SJCRH30 (cell line): Measurements from ENCODE around the gene RNF38. TPM values are rescaled to one million over a fixed set of nuclear protein-coding genes. Genes with fewer than 3 reads are reported as not detected.
"Not testable (repeated sequence)": the region's sequence is repeated elsewhere in the genome, so short reads cannot be mapped to it uniquely, and the experiment has no call there.

Experiments used
- DNase-seq, 2 experiments: peaks; one replicate each; pipeline ENCODE4 v3.0.0-alpha.2; 2015 to 2020
- H3K27ac ChIP-seq: fragments of 250-450 bp; sonication (Bioruptor Pico); 2 replicates; pipeline ENCODE4 v1.5.1; 2020; ENCODE audit warnings: mild to moderate bottlenecking, moderate library complexity
- H3K27me3 ChIP-seq: fragments of 250-450 bp; sonication (Bioruptor Pico); 2 replicates; pipeline ENCODE4 v1.5.1; 2020; ENCODE audit warnings: mild to moderate bottlenecking, moderate library complexity
- H3K36me3 ChIP-seq: fragments of 250-450 bp; sonication (Bioruptor Pico); 2 replicates; pipeline ENCODE4 v1.5.1; 2020; ENCODE audit warnings: mild to moderate bottlenecking, moderate library complexity
- H3K4me1 ChIP-seq: fragments of 250-450 bp; sonication (Bioruptor Pico); 2 replicates; pipeline ENCODE4 v1.5.1; 2020; ENCODE audit warnings: mild to moderate bottlenecking, moderate library complexity
- H3K4me3 ChIP-seq: fragments of 250-450 bp; sonication (Bioruptor Pico); 2 replicates; pipeline ENCODE4 v1.5.1; 2020; ENCODE audit warnings: mild to moderate bottlenecking, moderate library complexity
- H3K9me3 ChIP-seq: fragments of 250-450 bp; sonication (Bioruptor Pico); replicated peaks from 2 replicates; pipeline ENCODE4 v1.5.1; 2020; ENCODE audit warnings: mild to moderate bottlenecking, moderate library complexity
- total RNA-seq: library from RNA; depleted of rRNA; stranded (reverse); fragments of >200 nt; shearing (Covaris generic); gene quantifications from 2 replicates; pipeline ENCODE4 v1.2.3, GENCODE V29; 2014

The RNF38 gene
- total RNA-seq, 1 experiment from 2014 or later, result 21.5 TPM

DNA sequence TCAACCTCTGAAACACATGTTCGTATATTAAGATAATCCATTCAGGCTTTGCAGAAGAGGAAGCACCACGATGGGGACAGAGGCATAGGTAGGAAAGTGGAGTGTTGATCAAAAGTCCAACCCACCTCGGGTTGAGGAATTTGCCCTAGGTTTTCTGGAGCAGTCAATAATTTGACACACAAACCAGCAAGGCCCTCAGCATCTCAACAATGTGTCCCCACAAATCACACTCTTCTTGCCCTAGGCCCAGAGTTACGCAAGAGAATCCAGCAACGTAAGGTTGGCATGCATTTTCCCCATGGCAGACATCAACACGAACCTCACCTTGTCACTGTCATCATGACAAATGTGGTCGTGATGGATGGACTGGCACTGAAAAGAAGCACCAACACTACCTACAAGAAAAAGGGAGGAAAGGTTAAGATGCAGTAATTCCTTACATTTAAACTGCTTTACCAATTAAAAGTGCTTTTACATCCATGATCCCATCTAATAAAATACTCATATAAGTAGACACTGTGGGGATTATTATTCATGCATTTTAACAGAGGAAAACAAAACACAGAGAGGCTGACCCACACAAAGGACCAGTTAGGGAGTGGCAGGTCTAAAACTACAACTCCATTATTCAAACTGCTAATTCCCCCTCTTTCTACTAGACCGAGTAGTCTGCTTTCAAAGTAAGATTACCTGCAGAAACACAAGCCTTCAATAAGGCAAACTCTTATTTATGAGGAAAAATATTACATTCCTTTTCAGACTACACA is 24.4 kb upstream of the RNF38 start:
- Histone ChIP-seq H3K27ac (no peak overlapping the region), H3K4me1 (peaks cover 7% of the 10 kb centered on the region; the same call in 1 of the 2 replicates), H3K9me3 (no peaks in the 10 kb centered on the region), H3K36me3 (no peaks in the 10 kb centered on the region), H3K4me3 (no peak overlapping the region), H3K27me3 (no peaks in the 10 kb centered on the region)
- no peak for DNase-seq

GRCh38 chr9:36423206-36423605 is 23.1 kb upstream of the RNF38 start:
- no peak overlapping the region for H3K4me3 ChIP-seq
- DNase-seq, result no peak
- peaks cover 17% of the 10 kb centered on the region for H3K4me1 ChIP-seq
- H3K9me3 ChIP-seq, result no peaks in the 10 kb centered on the region
- no peaks in the 10 kb centered on the region for H3K27me3 ChIP-seq
- no peaks in the 10 kb centered on the region for H3K36me3 ChIP-seq
- no peak overlapping the region for H3K27ac ChIP-seq

- no peak overlapping the region for H3K27ac ChIP-seq
- peaks cover 25% of the 10 kb centered on the region for H3K4me1 ChIP-seq
- H3K36me3 ChIP-seq, result no peaks in the 10 kb centered on the region; the same call in 1 of the 2 replicates
- H3K27me3 ChIP-seq, result no peaks in the 10 kb centered on the region
- H3K4me3 ChIP-seq, result no peak overlapping the region
- DNase-seq, result no peak
- H3K9me3 ChIP-seq, result no peaks in the 10 kb centered on the region; the same call in 1 of the 2 replicates
Measured at GRCh38 chr9:36416890-36417289, 16.8 kb upstream of the RNF38 start.

- no peak for DNase-seq
- no peaks in the 10 kb centered on the region for H3K27me3 ChIP-seq
- no peak overlapping the region for H3K4me3 ChIP-seq
- no peaks in the 10 kb centered on the region; the same call in 1 of the 2 replicates for H3K36me3 ChIP-seq
- no peaks in the 10 kb centered on the region; the same call in 1 of the 2 replicates for H3K9me3 ChIP-seq
- H3K4me1 ChIP-seq, result peaks cover 25% of the 10 kb centered on the region
- no peak overlapping the region for H3K27ac ChIP-seq
Measured at GRCh38 chr9:36415822-36416525, 15.9 kb upstream of the RNF38 start.

DNA sequence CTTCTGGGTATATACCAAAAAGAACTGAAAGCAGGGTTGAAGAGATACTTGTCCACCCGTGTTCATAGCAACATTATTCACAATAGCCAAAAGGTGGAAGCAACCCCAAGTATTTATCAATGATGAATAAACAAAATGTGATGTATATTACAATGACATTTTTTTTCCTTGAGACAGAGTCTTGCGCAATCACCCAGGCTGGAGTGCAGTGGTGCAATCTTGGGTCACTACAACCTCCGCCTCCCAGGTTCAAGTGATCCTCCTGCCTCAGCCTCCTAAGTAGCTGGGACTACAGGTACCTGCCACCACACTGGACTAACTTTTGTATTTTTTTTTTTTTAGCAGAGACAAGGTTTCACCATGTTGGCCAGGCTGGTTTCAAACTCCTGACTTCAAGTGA is 11.3 kb upstream of the RNF38 start:
- not testable (repeated sequence) for H3K4me1 ChIP-seq

DNA sequence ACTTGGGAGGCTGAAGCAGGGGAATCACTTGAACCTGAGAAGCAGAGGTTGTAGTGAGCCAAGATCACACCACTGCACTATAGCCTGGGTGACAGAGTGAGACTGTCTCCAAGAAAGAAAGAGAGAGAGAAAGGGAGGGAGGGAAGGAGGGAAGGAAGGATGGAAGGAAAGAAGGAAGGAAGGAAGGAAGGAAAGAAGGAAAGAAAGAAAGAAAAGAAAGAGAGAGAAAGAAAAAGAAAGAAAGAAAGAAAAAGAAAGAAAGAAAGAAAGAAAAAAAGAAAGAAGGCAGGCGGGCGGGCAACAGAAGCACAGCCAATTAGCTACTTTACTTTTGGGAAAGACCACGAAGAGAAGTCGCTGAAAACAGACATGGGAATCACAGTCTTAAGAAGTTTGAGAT is 9.0 kb upstream of the RNF38 start:
- not testable (repeated sequence) for H3K4me1 ChIP-seq, DNase-seq, H3K27ac ChIP-seq, H3K9me3 ChIP-seq, H3K36me3 ChIP-seq, H3K4me3 ChIP-seq, H3K27me3 ChIP-seq

More for the DNA sequence above, 11.3 kb upstream of the RNF38 start:
- H3K27ac ChIP-seq, H3K27me3 ChIP-seq, DNase-seq, H3K9me3 ChIP-seq, H3K4me3 ChIP-seq, H3K36me3 ChIP-seq: not testable (repeated sequence)

DNA sequence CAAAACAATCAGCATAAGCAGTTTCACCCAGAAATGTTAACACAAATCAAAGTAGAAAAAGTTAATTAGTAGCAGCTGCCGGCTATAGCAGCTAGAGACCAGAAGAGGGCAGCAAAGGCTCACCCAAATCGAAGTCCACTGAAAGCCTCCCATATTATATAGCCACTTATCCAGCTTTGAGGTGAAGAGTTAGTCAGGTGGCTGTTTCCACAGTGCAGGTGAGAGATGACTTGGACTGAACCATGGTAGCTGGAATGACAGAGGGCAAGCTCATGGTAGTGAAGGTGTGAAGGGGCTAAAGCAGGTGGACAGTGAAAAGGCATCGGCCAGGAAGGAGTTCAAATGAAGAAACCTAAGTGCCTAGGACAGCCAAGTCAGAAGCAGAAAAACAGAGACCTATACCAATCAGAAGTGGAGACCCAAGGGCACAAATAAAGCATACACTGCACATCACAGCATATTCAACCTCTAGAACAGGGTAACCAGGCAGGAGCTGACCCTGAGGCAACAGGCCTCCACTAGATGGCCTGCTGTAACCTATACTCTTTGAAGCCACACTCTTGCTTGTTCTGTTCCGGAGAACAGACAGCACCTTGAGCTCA is 7.2 kb upstream of the RNF38 start:
- H3K36me3 ChIP-seq, result no peaks in the 10 kb centered on the region
- DNase-seq, result peak; percentile 36 to 76
- no peak overlapping the region for H3K4me3 ChIP-seq
- no peaks in the 10 kb centered on the region for H3K4me1 ChIP-seq
- H3K27ac ChIP-seq, result no peak overlapping the region
- H3K9me3 ChIP-seq, result no peaks in the 10 kb centered on the region
- H3K27me3 ChIP-seq, result no peaks in the 10 kb centered on the region

- H3K4me1 ChIP-seq, result peaks cover 4% of the 10 kb centered on the region
- DNase-seq, result no peak
- H3K36me3 ChIP-seq, result peaks cover 3% of the 10 kb centered on the region; the same call in 1 of the 2 replicates
- H3K27me3 ChIP-seq, result no peaks in the 10 kb centered on the region
- no peak overlapping the region for H3K27ac ChIP-seq
- no peaks in the 10 kb centered on the region for H3K9me3 ChIP-seq
- no peak overlapping the region for H3K4me3 ChIP-seq
Measured at GRCh38 chr9:36402536-36402935, 2.5 kb upstream of the RNF38 start.

GRCh38 chr9:36401897-36402480 is 1.9 kb upstream of the RNF38 start:
- Histone ChIP-seq H3K27me3 (no peaks in the 10 kb centered on the region), H3K4me3 (no peak overlapping the region), H3K36me3 (peaks cover 3% of the 10 kb centered on the region; the same call in 1 of the 2 replicates), H3K4me1 (peaks cover 4% of the 10 kb centered on the region), H3K9me3 (no peaks in the 10 kb centered on the region), H3K27ac (no peak overlapping the region)
- DNase-seq, result no peak

GRCh38 chr9:36401164-36401740 is 1.2 kb upstream of the RNF38 start:
- Histone ChIP-seq H3K27ac (peak overlapping the region; percentile 60), H3K9me3 (no peaks in the 10 kb centered on the region), H3K36me3 (peaks cover 3% of the 10 kb centered on the region; the same call in 1 of the 2 replicates), H3K4me1 (peaks cover 4% of the 10 kb centered on the region), H3K4me3 (peak overlapping the region; percentile 88), H3K27me3 (no peaks in the 10 kb centered on the region)
- DNase-seq, result no peak

DNA sequence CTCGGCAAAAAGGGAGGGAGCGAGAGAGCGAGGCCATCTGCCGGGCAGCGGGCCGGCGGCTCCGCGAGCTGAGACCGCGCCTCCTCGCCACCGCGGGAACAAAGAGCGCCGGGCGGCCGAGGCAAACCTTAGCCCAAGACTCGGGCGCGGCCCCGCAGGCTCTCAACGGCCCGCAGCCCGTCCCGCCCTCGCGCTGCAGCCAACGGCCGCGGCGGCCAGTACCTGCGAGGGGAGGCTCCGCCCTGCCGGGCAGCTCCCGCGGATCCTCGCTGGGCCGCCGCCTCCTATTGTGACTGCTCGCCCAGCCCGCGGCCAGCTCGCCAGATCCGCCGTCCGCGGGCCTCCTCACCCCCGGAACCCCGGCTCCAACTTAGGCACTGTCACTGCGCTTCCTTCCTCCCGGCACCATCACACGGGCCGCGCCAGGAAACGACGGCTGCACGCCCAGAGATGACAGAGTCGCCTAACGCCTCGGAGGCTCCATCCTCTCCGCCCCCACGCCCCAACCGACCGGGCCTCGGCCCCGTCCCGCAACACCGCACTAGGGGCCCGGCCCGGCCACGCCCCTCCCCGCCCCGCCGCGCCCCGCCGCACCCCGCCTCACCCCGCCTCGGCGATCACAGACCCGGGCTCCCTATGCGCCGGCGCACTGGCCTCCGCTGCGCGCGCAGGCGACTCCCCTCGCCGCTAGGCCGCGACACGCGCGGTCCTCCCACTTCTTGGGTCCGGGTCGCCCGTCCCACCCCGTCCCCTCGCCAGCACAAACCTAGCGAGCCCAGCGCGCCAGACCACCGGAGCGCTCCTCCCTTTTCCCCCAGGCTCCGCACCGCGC is 479 bp upstream of the RNF38 start:
- Histone ChIP-seq H3K27ac (peak overlapping the region; percentile 60), H3K4me1 (peaks cover 4% of the 10 kb centered on the region), H3K9me3 (no peaks in the 10 kb centered on the region), H3K36me3 (peaks cover 3% of the 10 kb centered on the region; the same call in 1 of the 2 replicates), H3K27me3 (no peaks in the 10 kb centered on the region), H3K4me3 (peak overlapping the region; percentile 88)
- peak; percentile 85 to 88 for DNase-seq

GRCh38 chr9:36398745-36399144 is 1.3 kb downstream of the RNF38 start:
- no peak overlapping the region for H3K27ac ChIP-seq

DNA sequence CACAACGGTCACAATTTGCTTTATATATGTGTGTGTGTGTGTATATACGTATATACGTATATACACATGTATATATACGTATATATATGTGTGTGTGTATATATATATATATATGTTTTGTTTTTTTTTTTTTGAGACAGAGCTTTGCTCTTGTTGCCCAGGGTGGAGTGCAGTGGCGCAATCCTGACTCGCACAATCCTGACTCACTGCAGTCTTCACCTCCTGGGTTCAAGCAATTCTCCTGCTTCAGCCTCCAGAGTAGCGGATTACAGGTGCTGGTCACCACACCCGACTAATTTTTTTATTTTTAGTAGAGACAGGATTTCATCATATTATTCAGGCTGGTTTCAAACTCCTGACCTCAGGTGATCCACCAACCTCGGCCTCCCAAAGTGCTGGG is 3.1 kb downstream of the RNF38 start:
- H3K27me3 ChIP-seq, result no peaks in the 10 kb centered on the region
- H3K4me3 ChIP-seq, result no peak overlapping the region
- H3K4me1 ChIP-seq, result peaks cover 4% of the 10 kb centered on the region
- no peak for DNase-seq
- H3K27ac ChIP-seq, result no peak overlapping the region
- no peaks in the 10 kb centered on the region for H3K9me3 ChIP-seq
- H3K36me3 ChIP-seq, result peaks cover 5% of the 10 kb centered on the region; the same call in 1 of the 2 replicates

More at GRCh38 chr9:36398745-36399144, 1.3 kb downstream of the RNF38 start:
- no peak overlapping the region for H3K4me3 ChIP-seq
- H3K9me3 ChIP-seq, result no peaks in the 10 kb centered on the region
- no peaks in the 10 kb centered on the region for H3K27me3 ChIP-seq
- no peak for DNase-seq
- peaks cover 4% of the 10 kb centered on the region for H3K4me1 ChIP-seq
- peaks cover 3% of the 10 kb centered on the region; the same call in 1 of the 2 replicates for H3K36me3 ChIP-seq

DNA sequence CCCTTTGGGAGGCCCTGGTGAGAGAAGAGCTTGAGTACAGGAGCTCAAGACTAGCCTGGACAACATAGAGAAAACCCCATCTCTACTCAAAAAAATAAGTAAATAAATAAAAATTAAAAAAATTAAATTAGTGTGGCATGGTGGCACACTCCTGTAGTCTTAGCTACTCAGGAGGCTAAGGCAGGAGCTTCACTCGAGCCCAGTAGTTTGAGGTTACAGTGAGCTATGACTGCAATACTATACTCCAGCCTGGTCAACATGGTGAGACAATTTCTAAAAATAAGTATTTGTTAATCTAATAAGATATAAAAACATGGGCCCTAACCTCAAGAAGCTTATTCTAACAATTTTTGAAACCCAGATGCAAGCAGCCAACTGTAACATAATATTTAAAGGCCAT is 7.6 kb downstream of the RNF38 start:
- Histone ChIP-seq H3K27me3 (no peaks in the 10 kb centered on the region), H3K9me3 (no peaks in the 10 kb centered on the region), H3K27ac (no peak overlapping the region), H3K4me3 (no peak overlapping the region), H3K4me1 (no peaks in the 10 kb centered on the region), H3K36me3 (peaks cover 15% of the 10 kb centered on the region)
- no peak for DNase-seq
